ENCODE results near the gene PDE11A. TPM values are rescaled to one million over a fixed set of nuclear protein-coding genes. Genes with fewer than 3 reads are reported as not detected.

The PDE11A gene
- total RNA-seq, 1 donor from 2014 or later: 2.0 TPM

DNA sequence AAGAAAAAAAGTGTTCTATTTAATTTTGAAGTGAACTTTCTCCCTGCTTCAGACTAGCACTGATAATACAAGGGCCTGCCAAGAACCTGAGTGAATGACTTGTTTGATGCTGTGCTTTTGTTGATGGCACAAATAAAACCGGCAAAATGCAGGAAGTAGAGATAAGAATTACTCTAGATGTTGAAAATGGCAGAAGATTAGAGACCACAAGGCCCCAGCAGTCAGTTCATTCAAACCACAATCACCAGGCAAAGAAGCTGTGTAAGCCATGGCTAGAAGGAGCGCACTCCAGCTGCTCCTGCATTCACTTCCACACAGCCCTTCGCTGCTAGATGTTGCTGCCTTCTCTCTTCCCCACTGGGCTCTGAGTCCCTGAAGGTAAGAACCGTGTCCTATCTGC is 383.0 kb downstream of the PDE11A start:
- peaks cover 40% of the 10 kb centered on the region for H3K4me1 Mint-ChIP-seq (ENCODE audit: unreplicated experiment)
- DNase-seq (ENCODE audit: extremely low spot score, unreplicated experiment): no peak
- no peaks in the 10 kb centered on the region for H3K36me3 Mint-ChIP-seq
- H3K4me3 Mint-ChIP-seq: no peak overlapping the region
- TF ChIP-seq, protein P1, sequence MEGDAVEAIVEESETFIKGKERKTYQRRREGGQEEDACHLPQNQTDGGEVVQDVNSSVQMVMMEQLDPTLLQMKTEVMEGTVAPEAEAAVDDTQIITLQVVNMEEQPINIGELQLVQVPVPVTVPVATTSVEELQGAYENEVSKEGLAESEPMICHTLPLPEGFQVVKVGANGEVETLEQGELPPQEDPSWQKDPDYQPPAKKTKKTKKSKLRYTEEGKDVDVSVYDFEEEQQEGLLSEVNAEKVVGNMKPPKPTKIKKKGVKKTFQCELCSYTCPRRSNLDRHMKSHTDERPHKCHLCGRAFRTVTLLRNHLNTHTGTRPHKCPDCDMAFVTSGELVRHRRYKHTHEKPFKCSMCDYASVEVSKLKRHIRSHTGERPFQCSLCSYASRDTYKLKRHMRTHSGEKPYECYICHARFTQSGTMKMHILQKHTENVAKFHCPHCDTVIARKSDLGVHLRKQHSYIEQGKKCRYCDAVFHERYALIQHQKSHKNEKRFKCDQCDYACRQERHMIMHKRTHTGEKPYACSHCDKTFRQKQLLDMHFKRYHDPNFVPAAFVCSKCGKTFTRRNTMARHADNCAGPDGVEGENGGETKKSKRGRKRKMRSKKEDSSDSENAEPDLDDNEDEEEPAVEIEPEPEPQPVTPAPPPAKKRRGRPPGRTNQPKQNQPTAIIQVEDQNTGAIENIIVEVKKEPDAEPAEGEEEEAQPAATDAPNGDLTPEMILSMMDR (conservative IDR thresholded peaks at IDR 0.05): no peak
- no peaks in the 10 kb centered on the region for H3K9me3 Mint-ChIP-seq
- no peaks in the 10 kb centered on the region for H3K27me3 Mint-ChIP-seq
- no peak overlapping the region for H3K27ac Mint-ChIP-seq

DNA sequence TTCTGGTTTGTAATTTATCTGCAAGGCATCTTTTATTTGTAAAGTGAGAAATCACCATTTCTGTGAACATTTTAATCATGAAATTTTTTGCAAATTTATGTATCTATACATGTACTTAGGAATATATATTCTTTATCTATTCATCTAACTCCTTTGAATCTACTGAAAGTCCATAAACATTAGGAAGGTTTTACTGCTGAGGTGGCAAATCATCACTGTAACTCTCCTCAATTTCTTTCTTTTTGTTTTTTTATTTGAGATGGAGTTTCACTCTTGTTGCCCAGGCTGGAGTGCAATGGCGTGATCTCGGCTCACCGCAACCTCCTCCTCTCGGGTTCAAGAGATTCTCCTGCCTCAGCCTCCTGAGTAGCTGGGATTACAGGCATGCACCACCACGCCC is 383.7 kb downstream of the PDE11A start:
- H3K27ac Mint-ChIP-seq: no peak overlapping the region
- no peaks in the 10 kb centered on the region for H3K9me3 Mint-ChIP-seq
- no peaks in the 10 kb centered on the region for H3K27me3 Mint-ChIP-seq
- no peak for DNase-seq (ENCODE audit: extremely low spot score, unreplicated experiment)
- no peak overlapping the region for H3K4me3 Mint-ChIP-seq
- H3K36me3 Mint-ChIP-seq: no peaks in the 10 kb centered on the region
- TF ChIP-seq, protein P1 (conservative IDR thresholded peaks at IDR 0.05): no peak
- peaks cover 38% of the 10 kb centered on the region for H3K4me1 Mint-ChIP-seq (ENCODE audit: unreplicated experiment)

DNA sequence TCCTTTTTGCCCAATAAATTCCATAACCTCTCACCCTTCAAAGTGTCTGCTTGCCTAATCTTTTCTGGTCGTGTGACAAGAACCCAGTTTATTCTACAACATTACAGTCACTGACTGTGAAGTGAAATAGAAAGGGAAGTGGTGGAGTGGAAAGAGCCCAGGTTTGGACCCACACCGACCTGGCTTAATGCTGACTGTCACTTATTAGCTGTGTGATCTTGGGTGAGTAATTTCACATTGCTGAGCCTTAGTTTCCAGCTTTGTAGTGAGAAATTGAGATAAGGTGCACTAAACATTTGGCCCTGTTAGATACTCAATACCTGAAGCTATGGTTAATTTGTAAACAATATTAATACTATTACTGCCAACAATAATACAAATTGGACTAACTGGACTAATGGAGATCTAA is 388.9 kb downstream of the PDE11A start:
- Mint-ChIP-seq H3K4me3 (no peak overlapping the region), H3K27ac (no peak overlapping the region), H3K27me3 (no peaks in the 10 kb centered on the region), H3K4me1 (ENCODE audit: unreplicated experiment) (peaks cover 16% of the 10 kb centered on the region), H3K36me3 (no peaks in the 10 kb centered on the region), H3K9me3 (peaks cover 4% of the 10 kb centered on the region)
- DNase-seq (ENCODE audit: extremely low spot score, unreplicated experiment): no peak
- TF ChIP-seq, protein P1 (conservative IDR thresholded peaks at IDR 0.05): no peak

DNA sequence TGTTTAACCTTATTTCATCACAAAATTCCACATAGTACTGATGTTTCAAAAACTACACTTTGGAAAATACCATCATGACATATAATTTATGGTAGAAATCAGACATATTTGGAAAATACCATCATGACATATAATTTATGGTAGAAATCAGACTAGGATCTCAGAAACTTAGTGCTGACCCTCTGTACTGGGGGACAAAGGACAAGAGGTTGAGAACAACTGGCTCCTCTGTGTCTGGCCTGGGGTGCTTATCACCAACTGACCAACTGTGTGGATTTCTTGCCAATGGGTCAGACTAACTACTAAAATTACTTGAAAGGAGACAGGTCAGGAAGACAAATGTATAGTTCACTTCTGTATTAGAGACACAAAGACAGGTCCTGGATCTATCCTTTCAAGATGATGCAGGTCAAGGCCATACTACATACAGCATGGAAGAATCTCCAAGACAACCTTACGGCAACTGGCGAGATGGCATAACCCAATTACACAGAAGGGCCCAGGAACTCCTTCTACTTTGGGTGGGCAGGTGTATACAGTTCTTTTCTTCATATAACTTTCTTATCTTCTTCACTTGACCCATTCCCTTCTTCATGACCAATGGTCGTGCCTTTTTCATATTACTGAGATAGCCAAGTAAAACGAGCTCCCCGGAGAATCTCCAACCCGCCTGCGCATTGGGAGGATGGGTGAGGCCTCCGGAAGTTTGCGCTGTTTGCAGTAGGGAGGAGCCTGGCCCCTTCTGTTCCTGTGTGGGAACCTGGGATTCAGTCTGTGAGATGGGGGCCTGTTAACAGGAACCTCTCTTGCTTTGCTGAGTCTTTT is 389.5 kb downstream of the PDE11A start:
- Mint-ChIP-seq H3K9me3 (peaks cover 4% of the 10 kb centered on the region), H3K4me3 (no peak overlapping the region), H3K4me1 (ENCODE audit: unreplicated experiment) (peaks cover 11% of the 10 kb centered on the region), H3K27me3 (no peaks in the 10 kb centered on the region), H3K36me3 (no peaks in the 10 kb centered on the region), H3K27ac (no peak overlapping the region)
- TF ChIP-seq, protein P1 (conservative IDR thresholded peaks at IDR 0.05): no peak
- DNase-seq (ENCODE audit: extremely low spot score, unreplicated experiment): no peak

DNA sequence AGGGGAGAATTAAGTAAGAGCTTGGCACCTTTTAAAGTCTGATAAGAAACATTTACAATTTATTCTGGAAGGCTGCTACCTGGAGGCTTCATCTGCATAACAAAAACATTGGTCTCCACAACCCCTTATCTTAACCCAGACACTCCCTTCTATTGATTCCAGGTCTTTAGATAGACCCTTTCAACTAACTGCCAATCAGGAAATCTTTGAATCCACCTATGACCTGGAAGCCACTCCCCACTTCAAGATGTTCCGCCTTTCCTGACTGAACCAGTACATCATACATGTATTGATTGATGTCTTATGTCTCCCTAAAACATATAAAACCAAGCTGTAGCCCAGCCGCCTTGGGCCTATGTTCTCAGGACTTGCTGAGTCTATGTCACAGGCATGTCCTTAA is 390.6 kb downstream of the PDE11A start:
- DNase-seq (ENCODE audit: extremely low spot score, unreplicated experiment): no peak
- Mint-ChIP-seq H3K27ac (no peak overlapping the region), H3K36me3 (no peaks in the 10 kb centered on the region), H3K4me3 (no peak overlapping the region), H3K27me3 (no peaks in the 10 kb centered on the region), H3K4me1 (ENCODE audit: unreplicated experiment) (peaks cover 11% of the 10 kb centered on the region), H3K9me3 (peaks cover 4% of the 10 kb centered on the region)
- TF ChIP-seq, protein P1 (conservative IDR thresholded peaks at IDR 0.05): no peak

Measured in type B pancreatic cell (in vitro differentiated cells).